Neural cell (in vitro differentiated cells): ENCODE data around the gene SCN3B. TPM values are rescaled to one million over a fixed set of nuclear protein-coding genes. Genes with fewer than 3 reads are reported as not detected.

Experiments
- H2AFZ ChIP-seq: fragments of 200-600, 300-800 bp; sonication (generic), shearing (Covaris generic); 2 replicates; pipeline ENCODE4 v1.6.0; 2014; ENCODE audit warnings: low read depth, mild to moderate bottlenecking, antibody characterized with exemption, low read length, moderate library complexity
- H3F3A ChIP-seq: fragments of 200-600 bp; shearing (Covaris generic); 2 replicates; pipeline ENCODE4 v1.6.1; 2016; ENCODE audit warnings: mild to moderate bottlenecking, moderate library complexity, mixed read lengths, antibody characterized with exemption, low read length; ENCODE audit not compliant: insufficient read depth, poor library complexity, severe bottlenecking
- H3K27ac ChIP-seq: fragments of 200-600, 300-800 bp; sonication (generic), shearing (Covaris generic); 2 replicates; pipeline ENCODE4 v1.5.1; 2014; ENCODE audit warnings: mild to moderate bottlenecking, low read length, moderate library complexity
- H3K27me3 ChIP-seq: fragments of 300-800, 200-600 bp; sonication (generic), shearing (Covaris generic); 2 replicates; pipeline ENCODE4 v1.6.0; 2014; ENCODE audit warnings: mild to moderate bottlenecking, low read depth, low read length, moderate library complexity; ENCODE audit not compliant: insufficient read depth
- H3K36me3 ChIP-seq: fragments of 300-800, 200-600 bp; sonication (generic), shearing (Covaris generic); 2 replicates; pipeline ENCODE4 v1.5.1; 2014; ENCODE audit warnings: mild to moderate bottlenecking, antibody characterized with exemption, low read length, moderate library complexity; ENCODE audit not compliant: insufficient read depth
- H3K4me2 ChIP-seq: fragments of 300-800, 200-600 bp; sonication (generic), shearing (Covaris generic); 2 replicates; pipeline ENCODE4 v1.6.0; 2014; ENCODE audit warnings: mild to moderate bottlenecking, low read length
- H3K4me3 ChIP-seq: fragments of 300-800, 200-600 bp; sonication (generic), shearing (Covaris generic); 2 replicates; pipeline ENCODE4 v1.5.1; 2014; ENCODE audit warnings: mild to moderate bottlenecking, low read length, moderate library complexity
- H3K79me2 ChIP-seq: fragments of 200-600 bp; shearing (Covaris generic); replicated peaks from 2 replicates; pipeline ENCODE4 v1.6.0; 2014; ENCODE audit warnings: mild to moderate bottlenecking, low read length, moderate library complexity; ENCODE audit not compliant: insufficient read depth
- H3K9ac ChIP-seq: fragments of 300-800, 200-600 bp; sonication (generic), shearing (Covaris generic); 2 replicates; pipeline ENCODE4 v1.6.1; 2016; ENCODE audit warnings: mild to moderate bottlenecking, low read length, mixed read lengths
- H3K9me2 ChIP-seq: fragments of 200-600 bp; shearing (Covaris generic); 2 replicates; pipeline ENCODE4 v1.6.1; 2016; ENCODE audit warnings: mild to moderate bottlenecking, low read length, mixed read lengths; ENCODE audit not compliant: insufficient read depth
- H3K9me3 ChIP-seq: fragments of 200-600, 300-800 bp; sonication (generic), shearing (Covaris generic); 2 replicates; pipeline ENCODE4 v1.6.1; 2016; ENCODE audit warnings: mild to moderate bottlenecking, mixed run types, low read length, moderate library complexity, mixed read lengths
- H4K20me1 ChIP-seq: fragments of 200-600 bp; shearing (Covaris generic); 2 replicates; pipeline ENCODE4 v1.6.1; 2016; ENCODE audit warnings: mild to moderate bottlenecking, mixed run types; ENCODE audit not compliant: insufficient read depth
- EP300 ChIP-seq: fragments of 450-650 bp; conservative IDR thresholded peaks from 2 replicates; pipeline ENCODE4 v1.6.1; 2014; ENCODE audit warnings: antibody characterized with exemption, mild to moderate bottlenecking, moderate library complexity; ENCODE audit not compliant: poor library complexity, severe bottlenecking
- EZH2 ChIP-seq: fragments of 200-600, 300-800 bp; shearing (Covaris generic), sonication (generic); IDR thresholded peaks from 2 replicates; pipeline ENCODE4 v1.6.1; 2014; ENCODE audit warnings: antibody characterized with exemption, low read length, borderline replicate concordance, mild to moderate bottlenecking; ENCODE audit not compliant: insufficient read depth, poor library complexity, severe bottlenecking
- MXI1 ChIP-seq: fragments of 450-650 bp; conservative IDR thresholded peaks from 2 replicates; pipeline ENCODE4 v1.6.1; 2014; ENCODE audit warnings: antibody characterized with exemption, mild to moderate bottlenecking; ENCODE audit not compliant: poor library complexity, severe bottlenecking
- POLR2AphosphoS5 ChIP-seq: IDR thresholded peaks from 2 replicates; pipeline ENCODE4 v1.6.1; 2012
- RAD21 ChIP-seq: fragments of 450-650 bp; conservative IDR thresholded peaks from 2 replicates; pipeline ENCODE4 v1.6.1; 2014; ENCODE audit warnings: antibody characterized with exemption, mild to moderate bottlenecking, moderate library complexity
- SMC3 ChIP-seq: fragments of 450-650 bp; conservative IDR thresholded peaks from 2 replicates; pipeline ENCODE4 v1.6.1; 2014; ENCODE audit warnings: antibody characterized with exemption, mild to moderate bottlenecking, moderate library complexity; ENCODE audit not compliant: poor library complexity
- TAF1 ChIP-seq: IDR thresholded peaks from 2 replicates; pipeline ENCODE4 v1.6.1; 2012; ENCODE audit warnings: low read depth
- polyA plus RNA-seq: library from polyadenylated mRNA; depleted of rRNA; stranded (reverse); fragments of >200 nt; gene quantifications from 2 replicates; pipeline ENCODE4 v1.2.3, GENCODE V29; 2014
- TF ChIP-seq, protein P1 (sequence below): fragments of 450-650 bp; IDR thresholded peaks from 2 replicates; pipeline ENCODE4 v1.5.1; 2014; ENCODE audit warnings: antibody characterized with exemption, mild to moderate bottlenecking, moderate library complexity; ENCODE audit not compliant: poor library complexity, severe bottlenecking
- TF ChIP-seq, protein P2 (sequence below): IDR thresholded peaks from 2 replicates; pipeline ENCODE4 v1.6.1; 2012; ENCODE audit warnings: borderline replicate concordance

The SCN3B gene
- polyA plus RNA-seq, 1 donor from 2014 or later: 42.1 TPM

DNA sequence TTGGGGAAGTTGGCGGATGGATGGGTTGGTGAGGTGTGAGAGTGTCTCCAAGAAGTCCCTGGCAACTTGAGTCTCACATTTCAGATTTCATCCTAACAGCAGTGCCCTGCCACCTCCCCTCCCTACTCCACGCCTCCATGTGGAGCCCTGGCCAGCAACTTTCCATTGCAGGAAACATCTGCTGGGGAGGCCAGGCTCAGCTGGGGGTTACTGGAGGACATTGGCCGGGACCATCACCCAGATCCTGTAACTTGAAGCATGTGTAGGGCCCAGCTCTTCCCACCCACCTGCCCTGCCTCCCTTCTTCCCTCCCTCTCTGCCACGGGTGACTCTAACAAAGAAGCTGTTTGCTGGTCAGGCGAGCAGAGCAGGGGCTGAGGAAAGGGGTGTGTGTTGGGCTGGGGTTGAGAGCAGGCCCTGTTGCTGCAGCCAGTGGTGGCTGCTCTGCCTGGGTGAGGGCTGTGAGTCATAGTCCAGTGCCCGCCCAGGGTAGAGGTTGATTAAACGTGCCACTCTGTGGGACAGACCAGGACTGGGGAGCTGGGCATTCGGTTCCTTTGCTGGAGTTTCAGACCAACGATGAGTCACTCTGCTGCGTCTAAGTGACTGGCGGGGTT is 64.0 kb downstream of the SCN3B start:
- Histone ChIP-seq H3F3A (no peaks in the 10 kb centered on the region), H3K79me2 (no peaks in the 10 kb centered on the region), H3K9ac (no peak overlapping the region), H3K9me2 (no peaks in the 10 kb centered on the region), H4K20me1 (no peaks in the 10 kb centered on the region), H3K4me2 (no peak overlapping the region), H3K27me3 (no peaks in the 10 kb centered on the region), H3K9me3 (no peaks in the 10 kb centered on the region), H2AFZ (no peak overlapping the region), H3K36me3 (no peaks in the 10 kb centered on the region), H3K4me3 (no peak overlapping the region), H3K27ac (no peak overlapping the region)
- TF ChIP-seq MXI1 (no peak), EP300 (no peak), SMC3 (no peak), EZH2 (no peak), TAF1 (no peak)
- TF ChIP-seq, protein P1, sequence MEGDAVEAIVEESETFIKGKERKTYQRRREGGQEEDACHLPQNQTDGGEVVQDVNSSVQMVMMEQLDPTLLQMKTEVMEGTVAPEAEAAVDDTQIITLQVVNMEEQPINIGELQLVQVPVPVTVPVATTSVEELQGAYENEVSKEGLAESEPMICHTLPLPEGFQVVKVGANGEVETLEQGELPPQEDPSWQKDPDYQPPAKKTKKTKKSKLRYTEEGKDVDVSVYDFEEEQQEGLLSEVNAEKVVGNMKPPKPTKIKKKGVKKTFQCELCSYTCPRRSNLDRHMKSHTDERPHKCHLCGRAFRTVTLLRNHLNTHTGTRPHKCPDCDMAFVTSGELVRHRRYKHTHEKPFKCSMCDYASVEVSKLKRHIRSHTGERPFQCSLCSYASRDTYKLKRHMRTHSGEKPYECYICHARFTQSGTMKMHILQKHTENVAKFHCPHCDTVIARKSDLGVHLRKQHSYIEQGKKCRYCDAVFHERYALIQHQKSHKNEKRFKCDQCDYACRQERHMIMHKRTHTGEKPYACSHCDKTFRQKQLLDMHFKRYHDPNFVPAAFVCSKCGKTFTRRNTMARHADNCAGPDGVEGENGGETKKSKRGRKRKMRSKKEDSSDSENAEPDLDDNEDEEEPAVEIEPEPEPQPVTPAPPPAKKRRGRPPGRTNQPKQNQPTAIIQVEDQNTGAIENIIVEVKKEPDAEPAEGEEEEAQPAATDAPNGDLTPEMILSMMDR: no peak
- TF ChIP-seq, protein P2, sequence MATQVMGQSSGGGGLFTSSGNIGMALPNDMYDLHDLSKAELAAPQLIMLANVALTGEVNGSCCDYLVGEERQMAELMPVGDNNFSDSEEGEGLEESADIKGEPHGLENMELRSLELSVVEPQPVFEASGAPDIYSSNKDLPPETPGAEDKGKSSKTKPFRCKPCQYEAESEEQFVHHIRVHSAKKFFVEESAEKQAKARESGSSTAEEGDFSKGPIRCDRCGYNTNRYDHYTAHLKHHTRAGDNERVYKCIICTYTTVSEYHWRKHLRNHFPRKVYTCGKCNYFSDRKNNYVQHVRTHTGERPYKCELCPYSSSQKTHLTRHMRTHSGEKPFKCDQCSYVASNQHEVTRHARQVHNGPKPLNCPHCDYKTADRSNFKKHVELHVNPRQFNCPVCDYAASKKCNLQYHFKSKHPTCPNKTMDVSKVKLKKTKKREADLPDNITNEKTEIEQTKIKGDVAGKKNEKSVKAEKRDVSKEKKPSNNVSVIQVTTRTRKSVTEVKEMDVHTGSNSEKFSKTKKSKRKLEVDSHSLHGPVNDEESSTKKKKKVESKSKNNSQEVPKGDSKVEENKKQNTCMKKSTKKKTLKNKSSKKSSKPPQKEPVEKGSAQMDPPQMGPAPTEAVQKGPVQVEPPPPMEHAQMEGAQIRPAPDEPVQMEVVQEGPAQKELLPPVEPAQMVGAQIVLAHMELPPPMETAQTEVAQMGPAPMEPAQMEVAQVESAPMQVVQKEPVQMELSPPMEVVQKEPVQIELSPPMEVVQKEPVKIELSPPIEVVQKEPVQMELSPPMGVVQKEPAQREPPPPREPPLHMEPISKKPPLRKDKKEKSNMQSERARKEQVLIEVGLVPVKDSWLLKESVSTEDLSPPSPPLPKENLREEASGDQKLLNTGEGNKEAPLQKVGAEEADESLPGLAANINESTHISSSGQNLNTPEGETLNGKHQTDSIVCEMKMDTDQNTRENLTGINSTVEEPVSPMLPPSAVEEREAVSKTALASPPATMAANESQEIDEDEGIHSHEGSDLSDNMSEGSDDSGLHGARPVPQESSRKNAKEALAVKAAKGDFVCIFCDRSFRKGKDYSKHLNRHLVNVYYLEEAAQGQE: no peak

DNA sequence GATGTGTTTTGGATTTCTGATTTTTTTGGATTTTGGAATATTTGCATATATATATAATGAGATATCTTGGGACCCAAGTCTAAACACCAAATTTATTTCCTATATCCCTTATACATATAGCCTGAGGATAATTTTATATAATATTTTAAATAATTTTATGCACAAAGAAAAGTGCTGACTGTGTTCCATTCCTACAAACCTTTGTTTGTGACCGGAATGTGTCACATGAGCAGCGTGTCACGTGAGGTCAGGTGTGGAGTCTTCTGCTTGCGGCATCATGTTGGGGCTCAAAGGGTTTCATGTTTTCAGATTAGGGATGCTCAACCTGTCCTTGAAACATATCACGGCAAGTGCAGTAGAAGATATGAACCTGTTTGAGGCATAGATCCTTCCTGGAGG is 65.6 kb downstream of the SCN3B start:
- TF ChIP-seq, protein P2: no peak
- TF ChIP-seq, protein P1: no peak
- TF ChIP-seq EP300: no peak
- no peak for TF ChIP-seq MXI1
- TF ChIP-seq POLR2AphosphoS5: no peak
- no peak for TF ChIP-seq EZH2
- no peak for TF ChIP-seq RAD21
- TF ChIP-seq SMC3: no peak
- TF ChIP-seq TAF1: no peak
- H3F3A ChIP-seq: no peaks in the 10 kb centered on the region

More for the DNA sequence above, 65.6 kb downstream of the SCN3B start:
- Histone ChIP-seq H4K20me1 (no peaks in the 10 kb centered on the region), H3K79me2 (no peaks in the 10 kb centered on the region), H3K27ac (no peak overlapping the region), H3K4me3 (no peak overlapping the region), H2AFZ (no peak overlapping the region), H3K9me2 (no peaks in the 10 kb centered on the region), H3K9me3 (no peaks in the 10 kb centered on the region), H3K36me3 (no peaks in the 10 kb centered on the region), H3K4me2 (no peak overlapping the region), H3K9ac (no peak overlapping the region), H3K27me3 (no peaks in the 10 kb centered on the region)
